Breast epithelium (tissue), 3 donors: Measurements from ENCODE around the gene PSME2.

Experiments
- POLR2A ChIP-seq: fragments of 450-650 bp; IDR thresholded peaks from one replicate; pipeline ENCODE4 v1.6.1; 2016; ENCODE audit warnings: antibody characterized with exemption, mild to moderate bottlenecking, moderate library complexity
- TF ChIP-seq, protein P1 (sequence below), 3 donors: fragments of 450-650 bp; IDR thresholded peaks; one replicate each; pipeline ENCODE4 v1.5.1; 2016 to 2017; ENCODE audit warnings: antibody characterized with exemption in 3 of 3, mild to moderate bottlenecking in 3 of 3, moderate library complexity in 3 of 3

DNA sequence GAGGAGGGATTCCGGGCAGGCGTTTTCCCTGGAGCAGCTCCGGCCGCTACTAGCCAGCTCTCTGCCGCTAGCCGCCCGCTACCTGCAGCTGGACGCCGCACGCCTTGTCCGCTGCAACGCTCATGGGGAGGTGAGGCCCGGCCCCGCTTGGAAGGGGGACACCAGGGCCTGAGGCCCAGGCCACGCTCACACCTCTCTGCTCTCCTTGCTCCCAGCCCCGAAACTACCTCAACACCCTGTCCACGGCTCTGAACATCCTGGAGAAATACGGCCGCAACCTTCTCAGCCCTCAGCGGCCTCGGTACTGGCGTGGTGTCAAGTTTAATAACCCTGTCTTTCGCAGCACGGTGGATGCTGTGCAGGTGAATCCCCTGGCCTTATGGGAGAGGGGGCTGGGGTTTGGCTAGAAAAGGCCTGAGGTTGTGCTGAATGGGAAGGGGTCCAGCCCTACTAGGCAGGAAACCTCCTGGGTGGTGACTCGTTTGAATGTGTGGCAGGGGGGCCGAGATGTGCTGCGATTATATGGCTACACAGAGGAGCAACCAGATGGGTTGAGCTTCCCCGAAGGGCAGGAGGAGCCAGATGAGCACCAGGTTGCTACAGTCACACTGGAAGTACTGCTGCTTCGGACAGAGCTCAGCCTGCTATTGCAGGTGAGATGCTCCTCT is 1.5 kb upstream of the PSME2 start:
- TF ChIP-seq, protein P1, sequence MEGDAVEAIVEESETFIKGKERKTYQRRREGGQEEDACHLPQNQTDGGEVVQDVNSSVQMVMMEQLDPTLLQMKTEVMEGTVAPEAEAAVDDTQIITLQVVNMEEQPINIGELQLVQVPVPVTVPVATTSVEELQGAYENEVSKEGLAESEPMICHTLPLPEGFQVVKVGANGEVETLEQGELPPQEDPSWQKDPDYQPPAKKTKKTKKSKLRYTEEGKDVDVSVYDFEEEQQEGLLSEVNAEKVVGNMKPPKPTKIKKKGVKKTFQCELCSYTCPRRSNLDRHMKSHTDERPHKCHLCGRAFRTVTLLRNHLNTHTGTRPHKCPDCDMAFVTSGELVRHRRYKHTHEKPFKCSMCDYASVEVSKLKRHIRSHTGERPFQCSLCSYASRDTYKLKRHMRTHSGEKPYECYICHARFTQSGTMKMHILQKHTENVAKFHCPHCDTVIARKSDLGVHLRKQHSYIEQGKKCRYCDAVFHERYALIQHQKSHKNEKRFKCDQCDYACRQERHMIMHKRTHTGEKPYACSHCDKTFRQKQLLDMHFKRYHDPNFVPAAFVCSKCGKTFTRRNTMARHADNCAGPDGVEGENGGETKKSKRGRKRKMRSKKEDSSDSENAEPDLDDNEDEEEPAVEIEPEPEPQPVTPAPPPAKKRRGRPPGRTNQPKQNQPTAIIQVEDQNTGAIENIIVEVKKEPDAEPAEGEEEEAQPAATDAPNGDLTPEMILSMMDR (IDR thresholded peaks at IDR 0.05), result no peak
- no peak for TF ChIP-seq POLR2A
